ENCODE results near the gene ZNF17.
"Not testable (repeated sequence)": the region's sequence is repeated elsewhere in the genome, so short reads cannot be mapped to it uniquely, and the experiment has no call there.

The ZNF17 gene

DNA sequence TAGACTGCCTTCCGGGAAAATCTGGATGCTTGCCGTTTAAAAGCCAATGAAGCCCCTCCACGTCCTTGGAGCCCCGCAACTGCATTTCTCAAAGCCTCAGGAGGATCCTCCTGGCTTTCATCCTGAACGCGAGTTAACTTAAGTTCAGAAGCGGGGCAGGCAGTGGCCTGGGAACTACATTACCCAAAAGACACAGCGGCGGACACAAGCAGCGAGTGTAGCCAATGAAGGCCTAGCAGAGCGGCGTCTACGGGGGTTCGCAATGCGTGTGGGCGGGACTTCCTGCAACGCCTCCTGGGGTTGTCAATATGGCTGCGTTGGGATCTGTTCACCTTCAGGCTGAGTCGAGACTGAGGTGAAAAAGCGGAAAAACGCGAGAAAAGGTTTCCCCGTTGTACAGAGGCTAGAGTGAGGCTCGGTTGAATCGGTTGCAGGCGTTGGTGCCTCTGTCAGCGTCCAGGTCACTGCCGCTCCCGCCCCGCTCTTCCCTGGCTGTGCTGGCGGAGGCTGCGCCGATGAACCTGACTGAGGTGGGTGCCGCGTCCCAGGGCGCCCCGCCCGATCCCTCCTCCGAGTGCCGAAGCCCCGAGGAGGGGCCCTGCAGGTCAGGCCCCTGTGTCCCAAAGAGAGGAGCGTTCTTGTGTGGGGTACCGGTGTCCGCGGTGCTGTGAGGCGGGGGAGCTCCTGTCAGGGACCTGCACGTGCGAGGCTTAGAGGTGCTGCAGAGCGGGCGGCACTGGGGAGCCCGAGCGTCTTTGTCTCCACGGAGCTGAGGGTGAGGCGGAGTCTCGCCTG, at the start of gene ZNF17:
Gene ZNF17 (plus strand): TSS at position 285 of the 795 bp plus-strand sequence. CDS start 2,455 bp downstream, outside the sequence.
- H3K27me3 Mint-ChIP-seq: no peaks in the 10 kb centered on the region
- peak; percentile 100 for ATAC-seq
- peaks cover 30% of the 10 kb centered on the region for H3K4me1 Mint-ChIP-seq
- H3K9me3 Mint-ChIP-seq: peaks cover 14 to 20% of the 10 kb centered on the region in 2 donors
- H3K27ac Mint-ChIP-seq: peak within 1 kb of the TSS; percentile 88 to 94
- peak within 1 kb of the TSS; percentile 96 to 100 for H3K4me3 Mint-ChIP-seq
- peak; percentile 82 to 91 for DNase-seq

DNA sequence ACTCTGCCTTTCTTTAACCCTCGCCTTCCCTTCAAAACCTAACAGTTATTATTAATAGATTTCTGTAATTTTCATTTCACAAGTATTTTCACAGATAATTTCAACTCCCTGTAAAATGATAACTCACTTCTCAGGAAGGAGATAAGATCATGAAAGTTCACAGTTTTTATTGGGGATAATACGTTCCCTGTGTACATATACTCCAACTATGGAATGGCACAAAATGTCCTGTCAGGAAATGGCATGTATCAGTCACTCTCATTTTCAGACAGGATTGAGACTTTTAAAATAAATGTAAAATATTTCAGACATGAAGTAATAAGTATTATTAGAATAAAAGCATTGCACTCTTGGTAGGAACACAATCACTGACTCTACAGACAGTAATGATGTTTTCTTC, 48.5 kb upstream of the ZNF17 start:
- H3K4me1 Mint-ChIP-seq: peaks cover 11% of the 10 kb centered on the region
- no peak overlapping the region for H3K27ac Mint-ChIP-seq

DNA sequence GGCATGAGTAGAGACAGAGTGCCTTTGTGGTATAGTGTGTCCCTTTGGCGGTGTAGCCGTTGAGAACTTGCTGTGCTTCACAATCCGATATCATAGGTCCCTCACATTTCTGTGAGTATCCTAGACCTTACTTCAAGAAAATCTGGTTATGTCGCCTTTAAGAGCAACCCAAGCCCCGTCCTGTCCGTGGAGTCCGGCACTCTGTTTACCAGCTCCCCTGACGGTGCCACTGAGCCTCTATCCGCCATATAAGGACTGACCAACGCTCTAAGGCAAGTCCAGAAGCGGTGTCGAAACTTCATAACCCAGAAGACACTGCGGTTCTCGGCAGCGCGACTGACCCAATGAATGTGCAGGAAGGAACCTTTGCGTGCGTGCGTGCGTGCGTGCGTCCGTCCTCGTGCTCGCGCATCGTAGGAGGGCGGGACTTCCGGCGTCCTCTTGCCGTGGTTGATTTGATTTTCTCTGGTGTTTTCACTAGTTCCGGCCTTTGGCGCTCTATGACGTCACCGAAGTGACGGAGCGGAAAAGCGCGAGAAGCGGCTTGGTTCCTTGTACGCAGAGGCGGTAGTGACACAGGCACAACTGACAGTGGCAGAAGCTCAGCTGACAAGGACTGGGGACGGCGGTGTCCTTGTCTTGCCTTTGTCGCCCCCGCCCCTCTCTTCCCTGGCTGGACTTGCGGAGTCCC, 47.8 kb upstream of the ZNF17 start, which contains the start of the genes TRAPPC2B and ZNF547:
Gene TRAPPC2B (plus strand): TSS at position 555 of the 691 bp plus-strand sequence. CDS start 1,283 bp downstream, outside the sequence.
Gene ZNF547 (plus strand): TSS at position 555 of the 691 bp plus-strand sequence. CDS start 5,005 bp downstream, outside the sequence.
- no peaks in the 10 kb centered on the region for H3K27me3 Mint-ChIP-seq
- H3K9me3 Mint-ChIP-seq: peaks cover 20 to 21% of the 10 kb centered on the region in 2 donors
- ATAC-seq (peak; percentile 96), DNase-seq (peak; percentile 94 to 99)
- peaks cover 11% of the 10 kb centered on the region for H3K4me1 Mint-ChIP-seq
- peak within 1 kb of the TSS; percentile 96 to 99 for H3K27ac Mint-ChIP-seq
- H3K4me3 Mint-ChIP-seq: peak within 1 kb of the TSS; percentile 98 to 99

More for the DNA sequence above, 48.5 kb upstream of the ZNF17 start:
- Mint-ChIP-seq H3K9me3 (peaks cover 20 to 24% of the 10 kb centered on the region in 2 donors), H3K4me3 (peak overlapping the region in 1 of 2 donors; percentile 98), H3K27me3 (no peaks in the 10 kb centered on the region)
- DNase-seq (no peak), ATAC-seq (no peak)

DNA sequence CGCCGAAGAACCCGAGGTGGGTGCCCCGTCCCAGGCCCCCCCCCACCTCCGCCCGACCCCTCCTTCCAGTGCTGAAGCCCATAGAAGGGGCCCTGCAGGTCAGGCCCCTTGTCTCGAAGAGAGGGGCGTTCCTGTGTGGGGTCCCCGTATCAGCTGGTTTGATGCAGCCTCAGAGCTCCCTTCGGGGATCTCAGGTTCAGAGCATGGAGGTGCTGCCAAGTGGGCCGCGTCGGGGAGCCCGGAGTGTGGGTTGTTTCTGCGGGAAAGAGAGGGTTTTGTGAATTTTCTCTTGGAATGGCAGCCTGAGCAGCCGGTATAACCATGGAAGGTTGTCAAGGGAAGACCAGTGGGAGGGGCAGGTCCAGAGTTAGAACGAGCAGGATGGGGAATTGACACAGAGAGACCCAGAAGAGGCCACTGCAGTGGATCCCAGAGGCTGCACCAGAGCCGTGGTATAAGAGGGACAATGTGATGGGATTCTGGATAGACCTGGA, 47.2 kb upstream of the ZNF17 start:
- ATAC-seq (peak; percentile 27), DNase-seq (no peak)
- H3K4me1 Mint-ChIP-seq: peaks cover 11% of the 10 kb centered on the region
- H3K27ac Mint-ChIP-seq: peak overlapping the region; percentile 96 to 99
- peaks cover 23 to 27% of the 10 kb centered on the region in 2 donors for H3K9me3 Mint-ChIP-seq
- H3K4me3 Mint-ChIP-seq: peak overlapping the region; percentile 98 to 99
- no peaks in the 10 kb centered on the region for H3K27me3 Mint-ChIP-seq

DNA sequence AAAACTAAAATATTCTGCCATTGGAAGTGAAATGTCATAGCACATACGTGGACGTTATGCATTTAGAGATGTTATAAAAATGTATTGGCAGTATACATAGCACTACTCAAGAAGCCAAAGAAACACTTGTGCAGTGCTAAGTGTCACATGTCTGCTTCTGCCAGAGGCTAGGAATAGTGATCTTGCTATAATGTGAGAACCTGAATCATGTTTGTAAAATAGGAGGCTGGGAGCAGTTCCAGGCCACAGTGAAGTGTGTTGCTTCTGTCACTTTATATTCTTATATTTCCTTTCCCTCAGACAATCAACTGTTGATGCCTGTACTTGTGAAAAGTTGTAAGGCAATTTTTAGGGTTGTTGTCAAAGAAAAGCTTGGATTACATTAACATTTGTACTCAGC, 44.2 kb upstream of the ZNF17 start:
- H3K27ac Mint-ChIP-seq: no peak overlapping the region
- ATAC-seq: no peak
- no peak overlapping the region for H3K4me3 Mint-ChIP-seq
- peaks cover 34 to 44% of the 10 kb centered on the region in 2 donors for H3K9me3 Mint-ChIP-seq
- no peak for DNase-seq
- H3K27me3 Mint-ChIP-seq: no peaks in the 10 kb centered on the region
- H3K4me1 Mint-ChIP-seq: peaks cover 11% of the 10 kb centered on the region

DNA sequence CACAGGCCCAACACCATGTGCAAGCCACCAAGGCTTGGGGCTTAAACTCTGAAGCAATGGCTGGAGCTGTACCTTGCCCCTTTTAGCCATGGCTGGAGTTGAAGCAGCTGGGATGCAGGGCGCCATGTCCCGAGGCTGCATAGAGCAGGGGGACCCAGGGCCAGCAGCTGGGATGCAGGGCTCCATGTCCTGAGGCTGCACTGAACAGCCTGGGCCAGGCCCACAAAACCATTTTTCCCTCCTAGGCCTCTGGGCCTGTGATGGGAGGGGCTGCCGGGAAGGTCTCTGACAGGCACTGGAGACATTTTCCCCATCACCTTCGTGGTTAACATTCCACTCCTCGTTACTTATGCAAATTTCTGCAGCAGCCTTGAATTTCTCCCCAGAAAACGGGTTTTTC, 36.8 kb upstream of the ZNF17 start:
- Mint-ChIP-seq H3K9me3 (peaks cover 36 to 90% of the 10 kb centered on the region in 2 donors), H3K27ac (no peak overlapping the region), H3K4me1 (no peaks in the 10 kb centered on the region), H3K27me3 (no peaks in the 10 kb centered on the region), H3K4me3 (no peak overlapping the region)
- ATAC-seq (no peak), DNase-seq (no peak)

DNA sequence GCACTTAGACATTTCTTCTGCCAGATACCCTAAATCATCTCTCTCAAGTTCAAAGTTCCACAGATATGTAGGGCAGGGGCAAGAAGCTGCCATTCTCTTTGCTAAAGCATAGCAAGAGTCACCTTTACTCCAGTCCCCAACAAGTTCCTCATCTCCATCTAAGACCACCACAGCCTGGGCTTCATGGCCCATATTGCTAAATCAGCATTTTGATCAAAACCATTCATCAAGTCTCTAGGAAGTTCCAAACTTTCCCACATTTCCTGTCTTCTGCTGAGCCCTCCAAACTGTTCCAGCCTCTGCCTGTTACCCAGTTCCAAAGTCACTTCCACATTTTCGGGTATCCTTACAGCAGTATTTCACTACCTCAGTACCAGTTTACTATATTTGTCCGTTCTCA, 36.3 kb upstream of the ZNF17 start:
- DNase-seq, H3K4me3 Mint-ChIP-seq, ATAC-seq, H3K4me1 Mint-ChIP-seq, H3K27ac Mint-ChIP-seq, H3K27me3 Mint-ChIP-seq: not testable (repeated sequence)
- H3K9me3 Mint-ChIP-seq: peaks cover 37 to 90% of the 10 kb centered on the region in 2 donors

DNA sequence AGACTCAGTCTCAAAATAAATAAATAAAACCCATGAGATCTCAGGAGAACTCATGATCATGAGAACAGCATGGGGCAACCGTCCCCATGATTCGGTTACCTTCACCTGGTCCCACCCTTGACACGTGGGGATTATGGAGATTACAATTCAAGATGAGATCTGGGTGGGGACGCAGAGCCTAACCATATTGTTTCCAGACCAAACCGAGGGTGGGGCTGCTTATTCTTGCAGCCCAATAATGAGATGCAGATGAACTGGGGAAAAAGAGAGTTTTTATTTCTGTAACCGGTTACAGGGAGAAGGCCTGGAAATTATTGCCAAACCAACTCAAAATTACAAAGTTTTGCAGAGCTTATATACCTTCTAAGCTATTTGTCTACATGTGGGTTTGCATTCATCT, 34.8 kb upstream of the ZNF17 start:
- no peak overlapping the region for H3K27ac Mint-ChIP-seq
- H3K27me3 Mint-ChIP-seq: no peaks in the 10 kb centered on the region
- no peak for DNase-seq
- peaks cover 41 to 90% of the 10 kb centered on the region in 2 donors for H3K9me3 Mint-ChIP-seq
- no peaks in the 10 kb centered on the region for H3K4me1 Mint-ChIP-seq
- no peak for ATAC-seq
- H3K4me3 Mint-ChIP-seq: no peak overlapping the region

DNA sequence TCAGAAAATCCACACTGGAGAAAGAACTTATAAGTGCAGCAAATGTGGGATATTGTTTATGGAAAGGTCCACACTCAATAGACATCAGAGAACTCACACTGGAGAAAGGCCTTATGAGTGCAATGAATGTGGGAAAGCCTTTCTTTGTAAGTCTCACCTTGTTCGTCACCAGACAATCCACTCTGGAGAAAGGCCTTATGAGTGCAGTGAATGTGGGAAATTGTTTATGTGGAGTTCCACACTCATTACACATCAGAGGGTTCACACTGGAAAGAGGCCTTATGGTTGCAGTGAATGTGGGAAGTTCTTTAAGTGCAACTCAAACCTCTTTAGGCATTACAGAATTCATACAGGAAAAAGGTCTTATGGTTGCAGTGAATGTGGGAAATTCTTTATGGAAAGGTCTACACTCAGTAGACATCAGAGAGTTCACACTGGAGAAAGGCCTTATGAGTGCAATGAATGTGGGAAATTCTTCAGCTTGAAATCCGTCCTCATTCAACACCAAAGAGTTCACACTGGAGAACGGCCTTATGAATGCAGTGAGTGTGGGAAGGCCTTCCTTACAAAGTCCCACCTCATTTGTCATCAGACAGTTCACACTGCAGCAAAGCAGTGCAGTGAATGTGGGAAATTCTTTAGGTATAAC, 33.3 kb upstream of the ZNF17 start:
- no peak overlapping the region for H3K27ac Mint-ChIP-seq
- peaks cover 41 to 76% of the 10 kb centered on the region in 2 donors for H3K9me3 Mint-ChIP-seq
- DNase-seq: no peak
- H3K27me3 Mint-ChIP-seq: no peaks in the 10 kb centered on the region
- no peak for ATAC-seq
- H3K4me3 Mint-ChIP-seq: no peak overlapping the region
- no peaks in the 10 kb centered on the region for H3K4me1 Mint-ChIP-seq

DNA sequence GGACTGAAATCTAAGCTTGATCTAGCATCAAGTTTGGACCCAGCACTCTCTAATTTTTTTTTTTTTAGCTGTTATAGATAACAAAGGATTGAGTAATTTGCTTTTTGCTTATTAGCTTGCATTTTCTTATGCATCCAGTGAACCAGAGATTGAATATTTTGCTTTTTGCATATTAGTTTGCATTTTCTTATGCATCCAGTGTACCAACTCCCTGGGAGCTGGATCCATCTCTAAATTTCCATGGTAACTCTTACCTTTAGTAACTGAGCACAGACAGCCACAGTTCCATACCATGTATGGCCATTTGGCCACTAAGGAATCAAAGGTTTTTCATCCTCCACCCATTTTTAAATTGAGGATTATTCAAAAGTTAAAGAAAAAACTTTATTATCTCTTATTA, 30.0 kb upstream of the ZNF17 start:
- ATAC-seq: no peak
- H3K27me3 Mint-ChIP-seq: no peaks in the 10 kb centered on the region
- no peak overlapping the region for H3K4me3 Mint-ChIP-seq
- peaks cover 39 to 46% of the 10 kb centered on the region in 2 donors for H3K9me3 Mint-ChIP-seq
- no peak for DNase-seq
- H3K27ac Mint-ChIP-seq: no peak overlapping the region
- H3K4me1 Mint-ChIP-seq: no peaks in the 10 kb centered on the region

DNA sequence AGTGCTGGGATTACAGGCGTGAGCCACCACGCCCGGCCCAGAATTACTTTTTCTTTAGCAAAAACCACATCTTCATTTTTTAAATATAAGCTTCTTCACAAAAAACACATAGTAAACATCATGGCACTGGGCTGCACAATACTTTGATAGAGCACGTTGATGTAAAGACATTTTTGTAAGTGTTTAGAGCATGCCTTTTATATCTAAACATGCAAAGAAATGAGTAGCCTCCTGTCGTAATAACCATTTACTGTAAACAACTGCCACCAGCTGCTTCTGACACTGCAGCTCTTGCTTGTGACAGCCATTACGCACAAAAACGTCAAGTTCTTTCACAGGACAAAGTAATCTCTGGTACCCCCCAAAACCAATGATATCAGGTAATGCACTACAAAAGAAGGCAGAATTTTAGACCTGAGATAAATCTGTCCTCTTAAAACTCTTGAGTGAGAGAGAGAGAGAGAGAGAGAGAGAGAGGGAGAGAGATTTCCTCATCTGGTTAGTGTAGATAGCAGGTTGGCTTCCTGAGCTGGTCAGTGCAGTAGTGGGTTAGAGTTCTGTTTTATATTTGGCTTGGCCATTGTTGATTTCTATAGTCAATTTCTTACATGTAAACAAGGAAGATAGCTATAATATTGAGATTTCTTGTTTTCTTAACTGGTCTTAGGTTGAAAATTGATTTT, 28.0 kb upstream of the ZNF17 start:
- ATAC-seq (no peak), DNase-seq (no peak)
- no peaks in the 10 kb centered on the region for H3K4me1 Mint-ChIP-seq
- peak overlapping the region in 1 of 2 donors; percentile 74 for H3K27ac Mint-ChIP-seq
- H3K27me3 Mint-ChIP-seq: no peaks in the 10 kb centered on the region
- H3K9me3 Mint-ChIP-seq: peaks cover 28 to 33% of the 10 kb centered on the region in 2 donors
- no peak overlapping the region for H3K4me3 Mint-ChIP-seq

DNA sequence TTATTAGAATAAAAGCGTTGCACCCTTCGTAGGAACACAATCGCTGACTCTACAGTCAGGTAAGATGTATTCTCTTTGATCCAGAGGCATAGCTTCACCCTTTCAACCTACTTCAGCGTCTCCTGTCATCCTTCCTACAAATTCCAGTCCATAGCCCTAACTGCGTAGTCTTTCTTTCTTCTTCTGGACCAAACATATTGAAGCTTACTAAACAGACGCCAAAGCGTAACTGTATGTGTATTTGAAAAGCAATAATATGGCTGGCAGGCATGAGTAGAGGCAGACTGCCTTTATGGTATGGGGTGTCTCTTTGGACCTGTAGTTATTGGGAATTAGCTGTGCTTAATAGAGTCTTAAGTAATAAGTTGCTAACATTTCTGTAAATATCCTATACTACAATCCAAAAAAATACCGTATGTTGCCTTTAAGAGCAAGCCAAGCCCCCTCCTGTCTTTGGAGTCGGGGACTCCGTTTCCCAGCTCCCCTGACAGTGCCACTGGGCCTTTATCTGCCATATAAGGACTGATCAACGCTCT, 21.7 kb upstream of the ZNF17 start:
- Mint-ChIP-seq H3K27ac (peak overlapping the region; percentile 94 to 97), H3K27me3 (no peaks in the 10 kb centered on the region), H3K4me1 (peaks cover 29% of the 10 kb centered on the region), H3K4me3 (peak overlapping the region; percentile 94 to 97), H3K9me3 (peaks cover 7 to 9% of the 10 kb centered on the region in 2 donors)
- DNase-seq (no peak), ATAC-seq (no peak)

DNA sequence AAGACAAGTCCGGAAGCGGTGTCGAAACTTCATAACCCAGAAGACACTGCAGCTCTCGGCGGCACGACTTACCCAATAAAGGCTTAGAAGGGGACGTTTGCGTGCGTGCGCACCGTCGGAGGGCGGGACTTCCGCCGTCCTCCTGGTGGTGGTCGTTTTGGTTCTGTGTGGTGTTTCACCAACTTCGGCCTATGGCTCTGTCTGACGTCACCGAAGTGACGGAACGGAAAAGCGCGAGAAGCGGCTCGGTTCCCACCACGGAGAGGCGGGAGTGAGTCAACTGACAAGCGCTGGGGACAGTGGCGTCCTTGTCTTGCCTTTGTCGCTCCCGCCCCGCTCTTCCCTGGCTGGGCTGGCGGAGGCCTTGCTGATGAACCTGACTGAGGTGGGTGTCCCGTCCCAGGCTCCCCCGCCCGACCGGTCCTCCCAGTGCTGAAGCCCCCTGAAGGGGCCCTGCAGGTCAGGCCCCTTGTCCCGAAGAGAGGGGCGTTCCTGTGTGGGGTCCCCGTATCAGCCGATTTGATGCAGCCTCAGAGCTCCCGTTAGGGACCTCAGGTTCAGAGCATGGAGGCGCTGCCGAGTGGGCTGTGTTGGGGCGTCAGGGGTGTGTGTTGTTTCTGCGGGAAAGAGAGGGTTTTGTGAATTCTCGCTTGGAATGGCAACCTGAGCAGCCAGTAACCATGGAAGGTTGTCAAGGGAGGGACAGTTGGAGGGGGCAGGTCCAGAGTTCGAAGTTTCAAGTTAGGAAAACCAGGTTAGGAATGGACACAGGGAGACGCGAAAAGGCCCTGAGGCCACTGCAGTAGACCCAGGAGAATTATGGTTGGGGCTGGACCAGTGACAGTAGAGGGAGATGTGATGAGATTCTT, 21.0 kb upstream of the ZNF17 start, which contains the start of gene ZNF548:
Gene ZNF548 (plus strand): TSS at position 125 of the 869 bp plus-strand sequence. CDS start 246 bp downstream, at position 371.
- peaks cover 33% of the 10 kb centered on the region for H3K4me1 Mint-ChIP-seq
- H3K4me3 Mint-ChIP-seq: peak within 1 kb of the TSS; percentile 94 to 97
- H3K9me3 Mint-ChIP-seq: peaks cover 14 to 16% of the 10 kb centered on the region in 2 donors
- H3K27me3 Mint-ChIP-seq: no peaks in the 10 kb centered on the region
- DNase-seq (peak; percentile 95 to 98), ATAC-seq (peak; percentile 99)
- H3K27ac Mint-ChIP-seq: peak within 1 kb of the TSS; percentile 94 to 97

DNA sequence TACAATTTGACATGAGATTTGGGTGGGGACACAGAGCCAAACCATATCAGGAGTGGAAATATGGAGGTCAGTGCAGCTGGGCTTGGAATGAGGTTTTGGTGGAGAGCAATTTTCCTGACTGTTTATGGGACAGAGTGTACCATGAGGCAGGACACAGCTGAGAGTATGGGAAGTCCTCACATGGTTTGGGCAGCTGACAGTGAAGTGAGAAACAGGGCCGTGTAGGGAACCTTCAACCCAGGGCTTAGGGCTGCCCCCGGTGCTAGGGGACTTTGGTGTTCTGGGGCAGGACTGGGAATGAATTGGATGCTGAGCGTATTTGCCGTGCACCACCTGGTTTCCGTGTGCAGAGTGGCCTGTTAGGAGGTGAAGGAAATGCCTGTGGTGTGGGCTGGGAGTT, 15.3 kb upstream of the ZNF17 start:
- H3K27me3 Mint-ChIP-seq: no peaks in the 10 kb centered on the region
- no peak overlapping the region for H3K4me3 Mint-ChIP-seq
- peak overlapping the region in 1 of 2 donors; percentile 69 for H3K27ac Mint-ChIP-seq
- no peak for DNase-seq
- peaks cover 14% of the 10 kb centered on the region for H3K4me1 Mint-ChIP-seq
- no peak for ATAC-seq
- peaks cover 43 to 63% of the 10 kb centered on the region in 2 donors for H3K9me3 Mint-ChIP-seq

Measured in stimulated activated naive CD8-positive, alpha-beta T cell treated with anti-CD3 and anti-CD28 coated beads, Interleukin-15, amount 100 ng/mL, for 72 hours (primary cell).